Panc1 (cell line): ENCODE data around the gene CCR9. TPM values are rescaled to one million over a fixed set of nuclear protein-coding genes. Genes with fewer than 3 reads are reported as not detected.
A peak's percentile ranks its signal among the peaks of the same experiment; 100 is the strongest.

Source experiments
- ATAC-seq: fragments of 200-7000 bp; cut with Tn5 transposase; 2 replicates; pipeline ENCODE4 v1.9.1; 2020; ENCODE audit warnings: mild to moderate bottlenecking, moderate library complexity
- BruUV-seq: library from RNA; stranded (reverse); fragments of 400-500 nt; replicated peaks from 2 replicates; lab custom pipeline; 2021; lab: Mats Ljungman, UMichigan
- CTCF ChIA-PET: fragments of 300-600 bp; sonication (Branson Sonifier 250); formaldehyde crosslinking; loops from one replicate; lab custom pipeline; 2022; ENCODE audit warnings: antibody characterized with exemption; lab: Charles Lee
- POLR2A ChIA-PET: fragments of 300-600 bp; sonication (Branson Sonifier 250); formaldehyde crosslinking; loops from one replicate; lab custom pipeline; 2022; ENCODE audit warnings: antibody characterized with exemption; lab: Charles Lee
- DNase-seq: peaks from one replicate; pipeline ENCODE4 v3.0.0-alpha.2; 2010; ENCODE audit warnings: low read depth, low spot score
- H3K27ac ChIP-seq: 2 replicates; pipeline ENCODE4 v1.5.1; 2011; ENCODE audit warnings: mild to moderate bottlenecking, low read length, inconsistent platforms
- H3K27me3 ChIP-seq: fragments of 200-500 bp; sonication (Bioruptor generic); 2 replicates; pipeline ENCODE4 v1.6.0; 2014; ENCODE audit warnings: low read length, inconsistent platforms; ENCODE audit not compliant: control insufficient read depth, insufficient read depth
- H3K36me3 ChIP-seq: fragments of 200-500 bp; sonication (Bioruptor generic); 2 replicates; pipeline ENCODE4 v1.5.1; 2014; ENCODE audit warnings: inconsistent platforms, mild to moderate bottlenecking, low read length, moderate library complexity; ENCODE audit not compliant: control insufficient read depth, insufficient read depth
- H3K4me1 ChIP-seq: 2 replicates; pipeline ENCODE4 v1.5.1; 2011; ENCODE audit warnings: inconsistent platforms, mild to moderate bottlenecking, low read length, moderate library complexity; ENCODE audit not compliant: control insufficient read depth, insufficient read depth
- H3K4me3 ChIP-seq, 2 experiments: 2 replicates each; pipeline ENCODE4 v1.5.1; 2011 to 2012; ENCODE audit warnings: low read depth in 2 of 2, low read length in 2 of 2, mild to moderate bottlenecking in 2 of 2, inconsistent platforms in 1 of 2, moderate library complexity in 1 of 2
- H3K9me3 ChIP-seq: fragments of 200-500 bp; sonication (Bioruptor generic); 2 replicates; pipeline ENCODE4 v1.5.1; 2014; ENCODE audit warnings: low read depth, mild to moderate bottlenecking, inconsistent platforms, low read length, moderate library complexity; ENCODE audit not compliant: control insufficient read depth, insufficient read depth
- CTCF ChIP-seq: fragments of 450-650 bp; IDR thresholded peaks from 2 replicates; pipeline ENCODE4 v1.5.1; 2017; ENCODE audit warnings: mild to moderate bottlenecking
- POLR2AphosphoS5 ChIP-seq: IDR thresholded peaks from 2 replicates; pipeline ENCODE4 v1.6.1; 2012; ENCODE audit warnings: mild to moderate bottlenecking, low read depth, low read length, moderate library complexity
- REST ChIP-seq, 2 experiments: IDR thresholded peaks; 2 replicates each; pipeline ENCODE4 v1.6.1; 2011 to 2012; ENCODE audit warnings: low read depth in 2 of 2, control low read depth in 1 of 2, low read length in 1 of 2, mild to moderate bottlenecking in 1 of 2, moderate library complexity in 1 of 2; ENCODE audit not compliant: insufficient read depth in 1 of 2
- SIN3A ChIP-seq: IDR thresholded peaks from 2 replicates; pipeline ENCODE4 v1.6.1; 2012; ENCODE audit warnings: low read depth, mild to moderate bottlenecking, low read length, moderate library complexity, borderline replicate concordance; ENCODE audit not compliant: insufficient read depth
- TCF7L2 ChIP-seq: IDR thresholded peaks from 2 replicates; pipeline ENCODE4 v1.6.1; 2011; ENCODE audit warnings: mild to moderate bottlenecking, low read depth, low read length, inconsistent platforms
- in situ Hi-C: cut with HindIII; loops from 2 replicates; pipeline ENCODE4 v1.10.0; 2016; ENCODE audit warnings: low sequenced_read_pairs, low pct_unique_long_range_greater_than_20kb
- intact Hi-C: fragments of 100-400 bp; cut with micrococcal nuclease; formaldehyde crosslinking; loops from one replicate; pipeline ENCODE4 v1.10.0; 2022; ENCODE audit not compliant: unreplicated experiment
- total RNA-seq: library from RNA; stranded (reverse); gene quantifications from one replicate; pipeline ENCODE4 v1.2.1, GENCODE V29; 2021; ENCODE audit not compliant: unreplicated experiment

CCR9 gene
- total RNA-seq, 1 experiment from 2014 or later = not detected

GRCh38 chr3:45938864-45939263 is 52.5 kb downstream of the CCR9 start:
- POLR2A ChIA-PET = no interaction called here
- CTCF ChIA-PET = interaction anchor here (0.9 to 3.0 kb wide), 3 partner anchors 140 to 438 kb away, joined by 4 to 19 read pairs (median 4); no protein-coding TSS in a partner anchor
- in situ Hi-C loops = no loop called here
- no TSS peak for BruUV-seq
- no peaks in the 10 kb centered on the region for H3K36me3 ChIP-seq
- TF ChIP-seq POLR2AphosphoS5 = no peak
- TF ChIP-seq CTCF = peak; percentile 84
- TF ChIP-seq SIN3A = no peak
- no peaks in the 10 kb centered on the region for H3K9me3 ChIP-seq
- H3K27ac ChIP-seq = no peak overlapping the region
- ATAC-seq (peak; percentile 91), DNase-seq (peak; percentile 66)
- H3K27me3 ChIP-seq = no peaks in the 10 kb centered on the region
- no peaks in the 10 kb centered on the region for H3K4me1 ChIP-seq
- intact Hi-C loops = loop anchor here (1.0 to 10.0 kb wide), 2 partner anchors 139 to 436 kb away; partner anchors contain the start of gene CCR5
- no peak overlapping the region for H3K4me3 ChIP-seq

- H3K4me1 ChIP-seq = no peaks in the 10 kb centered on the region
- H3K36me3 ChIP-seq = no peaks in the 10 kb centered on the region
- CTCF ChIA-PET = interaction anchor here (0.9 to 3.0 kb wide), 3 partner anchors 139 to 438 kb away, joined by 4 to 19 read pairs (median 4); no protein-coding TSS in a partner anchor
- intact Hi-C loops = loop anchor here (10.0 kb wide), 1 partner anchor 435 kb away; the partner anchor contains the start of gene CCR5
- no peak overlapping the region for H3K27ac ChIP-seq
- POLR2A ChIA-PET = no interaction called here
- DNase-seq (no peak), ATAC-seq (peak; percentile 33; the same call in 1 of the 2 replicates)
- in situ Hi-C loops = no loop called here
- no peak overlapping the region for H3K4me3 ChIP-seq
- no TSS peak for BruUV-seq
- H3K9me3 ChIP-seq = no peaks in the 10 kb centered on the region
- no peaks in the 10 kb centered on the region for H3K27me3 ChIP-seq
- TF ChIP-seq CTCF = no peak
- no peak for TF ChIP-seq POLR2AphosphoS5
- no peak for TF ChIP-seq SIN3A
- no peak for TF ChIP-seq TCF7L2
- TF ChIP-seq REST (IDR thresholded peaks at IDR 0.05; ENCODE audit: insufficient read depth in 1 of 2, low read depth in 2 of 2, low read length in 1 of 2) = no peak
Measured at GRCh38 chr3:45939341-45939771, 53.0 kb downstream of the CCR9 start.
